Caco-2 (cell line): Measurements from ENCODE around the gene CNTRL. TPM values are rescaled to one million over a fixed set of nuclear protein-coding genes. Genes with fewer than 3 reads are reported as not detected.
A peak's percentile ranks its signal among the peaks of the same experiment; 100 is the strongest.

ENCODE experiments used
- BruUV-seq: library from RNA; stranded (reverse); fragments of 400-500 nt; replicated peaks from 2 replicates; lab custom pipeline; 2021; lab: Mats Ljungman, UMichigan
- CTCF ChIA-PET: fragments of 300-600 bp; sonication (Branson Sonifier 250); formaldehyde crosslinking; loops from one replicate; lab custom pipeline; 2022; ENCODE audit warnings: antibody characterized with exemption; lab: Charles Lee
- POLR2A ChIA-PET: fragments of 300-600 bp; sonication (Branson Sonifier 250); formaldehyde crosslinking; loops from one replicate; lab custom pipeline; 2022; ENCODE audit warnings: antibody characterized with exemption; lab: Charles Lee
- DNase-seq, 2 experiments: peaks; one replicate each; pipeline versions ENCODE4 v3.0.0 to v3.0.0-alpha.2; 2020 to 2022
- H3K27me3 ChIP-seq: replicated peaks from 2 replicates; pipeline ENCODE4 v1.6.0; 2011; ENCODE audit warnings: low read length; ENCODE audit not compliant: control insufficient read depth, insufficient read depth
- H3K36me3 ChIP-seq: 2 replicates; pipeline ENCODE4 v1.5.1; 2011; ENCODE audit warnings: low read length; ENCODE audit not compliant: control insufficient read depth, insufficient read depth
- H3K4me1 ChIP-seq: fragments of 250-450 bp; sonication (Bioruptor Pico); 2 replicates; pipeline ENCODE4 v1.5.1; 2020; ENCODE audit warnings: mild to moderate bottlenecking
- H3K4me3 ChIP-seq: 2 replicates; pipeline ENCODE4 v1.5.1; 2011; ENCODE audit warnings: low read depth, mild to moderate bottlenecking, control low read depth, low read length
- H3K9me3 ChIP-seq: fragments of 250-450 bp; sonication (Bioruptor Pico); 2 replicates; pipeline ENCODE4 v1.5.1; 2020; ENCODE audit warnings: mild to moderate bottlenecking, moderate library complexity
- H3K27ac Mint-ChIP-seq: one replicate; pipeline ENCODE4 v1.8.0; 2022; ENCODE audit warnings: mixed read lengths; ENCODE audit not compliant: unreplicated experiment
- H3K27me3 Mint-ChIP-seq: one replicate; pipeline ENCODE4 v1.8.0; 2022; ENCODE audit warnings: mixed read lengths; ENCODE audit not compliant: insufficient read depth, unreplicated experiment
- H3K36me3 Mint-ChIP-seq: one replicate; pipeline ENCODE4 v1.8.0; 2022; ENCODE audit warnings: mild to moderate bottlenecking, mixed read lengths; ENCODE audit not compliant: insufficient read depth, unreplicated experiment
- H3K4me1 Mint-ChIP-seq: one replicate; pipeline ENCODE4 v1.8.0; 2022; ENCODE audit warnings: low read depth, mixed read lengths; ENCODE audit not compliant: unreplicated experiment
- H3K4me3 Mint-ChIP-seq: one replicate; pipeline ENCODE4 v1.8.0; 2022; ENCODE audit warnings: mild to moderate bottlenecking, moderate library complexity, mixed read lengths; ENCODE audit not compliant: unreplicated experiment
- H3K9me3 Mint-ChIP-seq: one replicate; pipeline ENCODE4 v1.8.0; 2022; ENCODE audit warnings: mixed read lengths; ENCODE audit not compliant: unreplicated experiment
- intact Hi-C: fragments of 100-400 bp; cut with micrococcal nuclease; formaldehyde crosslinking; loops from one replicate; pipeline ENCODE4 v1.10.0; 2022; ENCODE audit not compliant: unreplicated experiment
- total RNA-seq: library from RNA; stranded (reverse); gene quantifications from 2 replicates; pipeline ENCODE4 v1.2.3, GENCODE V29; 2022
- TF ChIP-seq, protein P1 (sequence below), 2 experiments: fragments of 200-600 bp in 1 of 2; IDR thresholded peaks; 1 replicate in 1 of 2; 2 replicates in 1 of 2; pipeline versions ENCODE4 v1.5.1 to v1.8.0; 2011 to 2022; ENCODE audit warnings: antibody characterized with exemption in 1 of 2, control low read depth in 1 of 2, inconsistent platforms in 1 of 2, low read depth in 1 of 2, low read length in 1 of 2, mild to moderate bottlenecking in 1 of 2, moderate library complexity in 1 of 2; ENCODE audit not compliant: insufficient read depth in 1 of 2, severe bottlenecking in 1 of 2, unreplicated experiment in 1 of 2

The CNTRL gene
- total RNA-seq, 1 experiment from 2014 or later: 12.0 TPM

DNA sequence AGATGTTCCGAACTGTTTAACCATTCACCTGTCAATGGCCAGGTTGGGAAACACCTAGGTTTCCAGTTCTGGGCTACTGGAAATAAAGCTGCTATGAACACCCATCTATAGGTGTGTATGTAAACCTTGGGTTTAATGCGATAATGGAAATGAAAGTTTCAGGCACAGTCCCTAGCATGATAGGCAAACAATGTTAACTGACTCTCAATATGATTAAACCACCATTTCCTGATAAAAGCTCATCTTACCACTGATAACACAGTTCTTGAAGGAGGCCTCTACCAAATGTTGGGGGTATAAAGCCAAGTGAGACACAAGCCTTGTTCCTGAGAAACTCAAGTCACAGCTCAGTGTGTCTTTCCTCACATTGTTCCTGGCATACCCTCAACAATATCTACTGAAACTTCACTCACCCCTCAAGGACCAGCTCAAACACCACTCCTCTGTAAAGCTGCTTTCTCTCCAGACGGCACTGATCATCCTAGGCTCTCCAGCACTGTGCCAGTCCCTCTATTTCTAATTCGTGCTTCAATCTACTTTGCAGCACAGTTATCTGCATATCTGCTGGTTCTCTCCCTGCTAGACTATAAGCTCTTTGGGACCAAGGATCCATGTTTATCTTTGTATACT is 111.1 kb downstream of the CNTRL start:
- H3K27ac Mint-ChIP-seq: no peak overlapping the region
- Histone ChIP-seq H3K27me3 (no peaks in the 10 kb centered on the region), H3K9me3 (no peaks in the 10 kb centered on the region), H3K4me1 (peaks cover 42% of the 10 kb centered on the region), H3K36me3 (peaks cover 1% of the 10 kb centered on the region; the same call in 1 of the 2 replicates), H3K4me3 (no peak overlapping the region)
- TF ChIP-seq, protein P1, sequence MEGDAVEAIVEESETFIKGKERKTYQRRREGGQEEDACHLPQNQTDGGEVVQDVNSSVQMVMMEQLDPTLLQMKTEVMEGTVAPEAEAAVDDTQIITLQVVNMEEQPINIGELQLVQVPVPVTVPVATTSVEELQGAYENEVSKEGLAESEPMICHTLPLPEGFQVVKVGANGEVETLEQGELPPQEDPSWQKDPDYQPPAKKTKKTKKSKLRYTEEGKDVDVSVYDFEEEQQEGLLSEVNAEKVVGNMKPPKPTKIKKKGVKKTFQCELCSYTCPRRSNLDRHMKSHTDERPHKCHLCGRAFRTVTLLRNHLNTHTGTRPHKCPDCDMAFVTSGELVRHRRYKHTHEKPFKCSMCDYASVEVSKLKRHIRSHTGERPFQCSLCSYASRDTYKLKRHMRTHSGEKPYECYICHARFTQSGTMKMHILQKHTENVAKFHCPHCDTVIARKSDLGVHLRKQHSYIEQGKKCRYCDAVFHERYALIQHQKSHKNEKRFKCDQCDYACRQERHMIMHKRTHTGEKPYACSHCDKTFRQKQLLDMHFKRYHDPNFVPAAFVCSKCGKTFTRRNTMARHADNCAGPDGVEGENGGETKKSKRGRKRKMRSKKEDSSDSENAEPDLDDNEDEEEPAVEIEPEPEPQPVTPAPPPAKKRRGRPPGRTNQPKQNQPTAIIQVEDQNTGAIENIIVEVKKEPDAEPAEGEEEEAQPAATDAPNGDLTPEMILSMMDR (IDR thresholded peaks at IDR 0.05; ENCODE audit: insufficient read depth in 1 of 2, low read depth in 1 of 2, low read length in 1 of 2, severe bottlenecking in 1 of 2, unreplicated experiment in 1 of 2): no peak
- POLR2A ChIA-PET: no interaction called here
- BruUV-seq: no TSS peak
- intact Hi-C loops: loop anchor here (2.0 kb wide), 1 partner anchor 15 kb away; the partner anchor contains the start of gene RAB14
- no peaks in the 10 kb centered on the region for H3K27me3 Mint-ChIP-seq
- peaks cover 46% of the 10 kb centered on the region for H3K4me1 Mint-ChIP-seq
- peaks cover 47% of the 10 kb centered on the region for H3K36me3 Mint-ChIP-seq
- no peaks in the 10 kb centered on the region for H3K9me3 Mint-ChIP-seq
- DNase-seq: no peak
- CTCF ChIA-PET: no interaction called here
- no peak overlapping the region for H3K4me3 Mint-ChIP-seq

DNA sequence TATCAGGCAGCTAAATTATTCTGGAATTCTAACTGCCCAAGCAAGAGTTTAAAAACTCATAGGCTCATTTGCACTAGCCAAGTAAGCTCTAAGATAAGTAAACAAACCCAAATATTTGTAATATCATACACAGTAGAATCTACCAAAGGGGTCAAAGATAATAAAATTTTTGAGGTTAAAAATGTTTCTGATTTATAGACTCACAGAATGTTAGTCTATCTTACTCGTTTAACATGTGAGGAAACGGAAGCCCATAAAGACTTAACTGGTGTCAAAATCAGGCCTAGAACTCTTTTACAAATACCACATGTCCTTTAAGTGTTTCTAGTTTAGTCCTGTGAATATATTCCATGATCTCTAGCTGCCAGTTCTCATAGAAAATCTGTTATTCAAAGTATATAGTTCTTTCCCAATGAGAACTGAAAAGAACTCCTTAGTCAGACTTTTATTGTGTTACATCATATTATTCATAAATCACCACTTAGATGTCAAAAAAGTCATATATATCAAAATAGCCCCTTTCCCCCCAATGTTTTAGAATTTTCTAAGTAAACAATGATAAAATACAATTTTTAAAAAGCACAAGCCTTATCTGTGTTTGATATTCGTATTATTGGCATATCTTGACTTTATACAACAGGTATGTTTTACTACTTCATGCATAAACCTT is 113.0 kb downstream of the CNTRL start:
- intact Hi-C loops: loop anchor here (2.0 kb wide), 1 partner anchor 13 kb away; the partner anchor contains the start of gene RAB14
- no peak for DNase-seq
- POLR2A ChIA-PET: no interaction called here
- TF ChIP-seq, protein P1 (IDR thresholded peaks at IDR 0.05; ENCODE audit: insufficient read depth in 1 of 2, low read depth in 1 of 2, low read length in 1 of 2, severe bottlenecking in 1 of 2, unreplicated experiment in 1 of 2): no peak
- Mint-ChIP-seq H3K9me3 (no peaks in the 10 kb centered on the region), H3K27ac (peak overlapping the region; percentile 22), H3K4me3 (peak overlapping the region; percentile 7), H3K36me3 (peaks cover 31% of the 10 kb centered on the region), H3K27me3 (no peaks in the 10 kb centered on the region), H3K4me1 (peaks cover 40% of the 10 kb centered on the region)
- Histone ChIP-seq H3K27me3 (no peaks in the 10 kb centered on the region), H3K9me3 (no peaks in the 10 kb centered on the region; the same call in 1 of the 2 replicates), H3K4me1 (peaks cover 35% of the 10 kb centered on the region), H3K4me3 (no peak overlapping the region), H3K36me3 (0 out of 2 replicates have a peak, but pooled peaks cover 1% of the 10 kb centered on the region)
- no TSS peak for BruUV-seq
- CTCF ChIA-PET: no interaction called here

DNA sequence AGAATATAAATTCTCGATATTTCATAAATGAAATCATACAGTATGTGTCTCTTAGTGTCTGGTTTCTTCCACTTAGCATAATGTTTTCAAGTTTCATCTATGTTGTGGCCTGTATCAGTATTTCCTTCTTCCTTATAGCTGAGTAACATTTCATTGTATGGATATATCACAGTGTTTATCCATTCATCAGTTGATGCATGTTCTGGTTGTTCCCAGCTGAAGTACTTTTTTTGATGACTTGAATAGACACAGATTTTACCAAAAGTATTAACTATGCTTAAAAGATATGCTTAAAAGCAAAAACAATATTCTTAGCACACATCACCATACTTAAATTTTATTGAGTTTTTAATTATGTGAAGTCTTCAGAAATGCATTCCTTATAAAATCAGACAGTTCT is 114.3 kb downstream of the CNTRL start:
- BruUV-seq: no TSS peak
- CTCF ChIA-PET: no interaction called here
- TF ChIP-seq, protein P1 (IDR thresholded peaks at IDR 0.05; ENCODE audit: insufficient read depth in 1 of 2, low read depth in 1 of 2, low read length in 1 of 2, severe bottlenecking in 1 of 2, unreplicated experiment in 1 of 2): no peak
- POLR2A ChIA-PET: no interaction called here
- Mint-ChIP-seq H3K4me1 (peaks cover 32% of the 10 kb centered on the region), H3K36me3 (peaks cover 20% of the 10 kb centered on the region), H3K27ac (no peak overlapping the region), H3K27me3 (no peaks in the 10 kb centered on the region), H3K4me3 (no peak overlapping the region), H3K9me3 (no peaks in the 10 kb centered on the region)
- no peak for DNase-seq
- Histone ChIP-seq H3K36me3 (0 out of 2 replicates have a peak, but pooled peaks cover 1% of the 10 kb centered on the region), H3K4me3 (no peak overlapping the region), H3K9me3 (no peaks in the 10 kb centered on the region; the same call in 1 of the 2 replicates), H3K27me3 (no peaks in the 10 kb centered on the region), H3K4me1 (peaks cover 23% of the 10 kb centered on the region)
- intact Hi-C loops: no loop called here
